Stimulated activated CD4-positive, alpha-beta T cell treated with anti-CD3 and anti-CD28 coated beads, Interleukin-1b, Interleukin-23, amount 100 ng/mL, for 48 hours (primary cell): ENCODE measurements around the gene UXS1.

Experiments
- DNase-seq: peaks from one replicate; pipeline ENCODE4 v3.0.0-alpha.2; 2020

The UXS1 gene

GRCh38 chr2:106129150-106129549, 65.0 kb downstream of the UXS1 start:
- no peak for DNase-seq

DNA sequence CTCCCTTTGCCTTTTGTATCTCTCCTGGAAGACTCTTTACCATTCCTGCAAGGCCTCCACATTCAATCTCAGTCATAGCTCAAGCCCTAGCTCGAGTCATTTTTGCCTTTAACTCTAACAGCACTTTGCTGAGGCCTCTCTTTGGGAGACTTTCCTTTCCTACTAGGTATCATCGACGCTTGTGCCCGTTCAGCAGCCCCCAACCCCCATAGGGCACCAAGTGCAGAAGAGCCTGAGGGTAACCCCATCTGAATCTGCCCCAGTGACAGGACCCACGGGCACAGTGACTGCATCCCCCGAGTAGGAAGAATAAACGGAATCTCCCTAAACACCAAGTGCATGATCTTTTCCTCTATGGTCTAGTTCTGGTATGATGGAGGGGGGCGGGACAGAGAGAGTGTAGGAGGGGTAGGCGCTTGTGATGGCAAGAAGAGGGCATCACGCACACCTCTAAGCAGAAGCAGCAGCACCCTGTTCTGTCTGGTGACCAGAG, 66.3 kb downstream of the UXS1 start:
- DNase-seq: no peak

GRCh38 chr2:106127282-106127771, 66.8 kb downstream of the UXS1 start:
- DNase-seq: no peak

- no peak for DNase-seq
Measured at GRCh38 chr2:106126705-106127281, 67.3 kb downstream of the UXS1 start.

DNA sequence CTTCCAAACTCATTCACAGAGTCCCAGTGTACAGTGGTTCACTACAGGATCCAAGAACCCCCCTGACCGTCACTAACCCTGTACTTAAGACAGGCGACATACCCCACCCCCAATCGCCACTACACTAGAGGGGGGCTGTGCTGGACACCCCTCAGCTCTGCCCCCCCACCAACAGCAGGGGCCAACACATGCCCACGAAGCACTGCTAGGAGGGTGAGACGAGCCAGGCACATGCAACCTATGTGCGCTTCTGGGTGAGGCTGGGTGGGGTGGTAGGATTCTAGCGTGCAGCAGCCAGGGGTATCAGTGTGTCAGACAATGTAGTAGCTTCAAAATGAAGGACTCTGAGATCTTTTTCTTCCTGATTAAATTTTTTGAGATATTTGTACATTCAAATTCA, 67.8 kb downstream of the UXS1 start:
- no peak for DNase-seq

- no peak for DNase-seq
Measured at GRCh38 chr2:106124905-106125549, 69.1 kb downstream of the UXS1 start.

GRCh38 chr2:106124106-106124756, 69.9 kb downstream of the UXS1 start:
- DNase-seq: no peak

DNA sequence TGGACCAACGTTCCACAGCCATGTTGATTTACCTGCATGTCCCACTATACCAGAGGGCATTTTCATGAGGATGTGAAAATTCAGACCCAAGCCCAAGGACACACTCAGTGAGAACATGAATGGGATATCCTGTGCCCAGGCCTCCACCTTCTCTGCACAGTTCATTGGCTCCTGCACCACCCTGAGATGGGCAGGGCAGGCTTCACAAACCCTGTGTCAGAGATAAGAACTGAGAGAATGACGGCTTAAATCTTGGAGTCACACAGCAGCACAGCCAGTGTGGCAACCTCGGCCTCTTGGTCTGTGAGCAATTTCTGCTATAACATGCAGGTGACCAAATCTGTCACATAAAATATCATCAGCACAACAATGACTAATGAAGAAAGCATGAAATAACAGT, 71.9 kb downstream of the UXS1 start:
- no peak for DNase-seq

DNA sequence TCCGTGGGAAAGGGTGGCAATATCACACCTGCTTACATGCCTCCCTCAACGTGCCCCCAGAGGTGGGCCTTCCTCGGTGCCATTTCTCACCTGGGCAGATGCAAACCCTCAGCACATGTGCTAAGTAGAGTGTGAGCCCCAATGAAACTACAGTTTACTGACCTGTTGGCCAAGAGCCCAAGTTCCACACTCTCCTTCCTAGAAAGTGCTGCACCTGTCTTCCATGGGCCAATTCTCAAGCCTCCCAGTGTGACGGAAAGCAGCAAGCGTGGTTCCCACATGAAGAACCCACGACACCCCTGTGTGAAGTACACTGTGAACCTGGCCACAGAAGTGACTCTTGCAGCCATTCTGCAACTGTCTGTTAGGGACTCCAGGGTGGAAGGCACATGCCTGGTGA, 73.7 kb downstream of the UXS1 start:
- no peak for DNase-seq

- DNase-seq: no peak
Measured at GRCh38 chr2:106119074-106119473, 75.0 kb downstream of the UXS1 start.

DNA sequence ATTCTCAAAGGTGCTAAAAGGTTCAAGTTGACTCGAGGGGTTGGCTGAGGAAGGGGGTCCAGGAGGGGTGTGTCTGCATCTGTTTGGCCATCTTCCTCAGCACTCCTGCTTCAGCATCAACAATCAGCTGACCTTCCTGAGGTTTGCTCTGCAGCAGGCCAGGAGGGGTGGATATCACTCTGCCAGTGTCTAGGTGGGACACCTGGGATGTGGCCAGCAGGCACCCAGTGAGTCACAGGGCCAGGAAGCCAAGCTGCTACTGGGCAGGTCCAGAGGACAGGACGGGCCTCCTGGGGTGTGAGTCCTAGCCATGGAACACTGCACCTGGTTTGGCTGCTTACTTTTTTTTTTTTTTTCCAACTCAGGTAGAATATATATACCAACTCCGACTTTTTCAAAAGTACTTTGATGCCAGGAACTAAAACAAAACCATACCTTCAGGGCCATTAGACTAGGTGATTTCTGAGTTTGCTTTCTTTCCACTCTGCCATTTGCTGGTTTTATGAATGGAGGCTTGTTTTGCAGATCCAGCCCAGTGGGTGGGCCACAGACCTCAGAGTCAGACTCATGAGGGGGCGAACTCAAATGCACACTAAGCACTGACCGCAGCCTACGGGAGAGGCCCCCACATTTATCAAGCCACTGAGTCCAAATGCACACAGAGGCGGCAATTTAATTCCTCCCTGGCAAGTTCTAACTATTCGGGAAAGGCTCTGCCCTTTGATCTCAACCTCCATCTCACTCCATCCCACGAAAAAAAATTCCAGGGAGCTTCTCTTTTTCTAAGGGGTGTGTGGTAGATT, 76.0 kb downstream of the UXS1 start:
- DNase-seq: no peak

DNA sequence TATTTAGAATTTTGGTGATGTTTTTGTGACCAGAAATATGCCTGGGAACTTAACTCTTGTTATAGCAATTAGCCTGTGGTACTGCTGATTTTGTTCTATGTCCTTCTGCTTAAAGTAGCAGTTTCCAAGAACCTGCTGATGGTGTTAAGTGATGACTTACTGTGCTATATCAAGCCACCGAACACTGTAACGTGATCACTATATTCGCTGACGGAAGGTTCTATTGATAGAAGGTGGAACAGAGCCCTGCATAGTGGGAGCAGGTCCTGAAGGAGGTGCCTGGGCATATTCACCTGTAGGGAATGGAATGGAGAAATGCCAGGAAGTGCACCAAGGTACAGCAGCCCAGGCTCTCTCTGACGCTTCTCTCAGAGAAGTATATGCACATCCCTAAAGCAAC, 76.8 kb downstream of the UXS1 start:
- no peak for DNase-seq

- no peak for DNase-seq
Measured at GRCh38 chr2:106116248-106116647, 77.9 kb downstream of the UXS1 start.

GRCh38 chr2:106115665-106116064, 78.4 kb downstream of the UXS1 start:
- DNase-seq: no peak

DNA sequence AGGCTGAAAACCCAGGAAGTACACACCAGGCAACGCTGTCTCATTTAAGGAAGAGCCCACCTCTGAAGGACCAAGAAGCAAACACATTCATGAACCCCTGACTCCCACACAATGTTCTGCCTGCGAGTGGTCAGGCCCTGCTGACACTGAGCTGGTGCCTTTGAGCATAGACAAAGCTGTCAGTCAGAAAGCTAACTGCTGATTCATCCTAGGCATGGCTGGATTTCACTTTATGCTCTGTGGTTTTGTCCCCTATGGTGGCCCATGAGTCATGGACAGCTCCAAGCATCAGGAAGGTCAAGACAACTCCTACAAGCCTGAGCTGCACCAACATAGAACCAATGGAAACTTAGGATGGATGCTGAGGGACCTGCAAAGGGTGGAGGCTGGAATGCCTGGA, 78.9 kb downstream of the UXS1 start:
- DNase-seq: no peak

- no peak for DNase-seq
Measured at GRCh38 chr2:106114166-106114565, 79.9 kb downstream of the UXS1 start.

GRCh38 chr2:106113361-106113966, 80.6 kb downstream of the UXS1 start:
- DNase-seq: no peak

DNA sequence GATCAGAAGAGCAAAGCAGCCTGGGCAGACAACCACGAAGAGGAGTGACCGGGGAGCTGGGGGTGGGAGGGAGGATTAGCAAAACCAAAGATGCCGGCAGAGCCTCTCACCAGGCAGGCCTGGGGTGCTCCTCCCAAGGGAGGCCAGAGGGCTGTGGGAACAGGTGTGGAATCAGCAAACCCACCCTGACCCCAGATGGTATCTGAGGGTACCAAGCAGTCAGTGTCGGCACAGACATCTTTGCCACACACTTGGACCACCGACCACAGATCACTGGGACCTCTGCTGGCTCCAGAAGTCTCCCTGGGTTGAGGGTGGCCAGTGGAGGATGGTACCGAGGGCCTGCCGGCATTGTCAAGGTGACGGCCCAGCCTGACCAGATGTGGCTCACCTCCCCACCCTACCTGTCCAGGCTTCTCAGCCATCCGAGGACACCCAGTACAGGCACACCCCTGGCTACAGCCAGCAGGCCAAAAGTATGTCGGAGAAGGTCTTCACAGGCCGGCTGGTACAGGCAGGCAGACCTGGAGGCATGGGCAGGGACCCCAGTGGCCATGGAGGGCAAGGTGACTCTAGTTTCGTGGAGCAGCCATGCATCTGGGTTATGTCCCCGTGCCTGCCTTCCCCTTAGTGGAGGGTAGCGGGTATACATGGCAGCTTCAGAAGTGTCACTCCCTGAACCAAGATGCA, 82.1 kb downstream of the UXS1 start:
- DNase-seq: no peak

DNA sequence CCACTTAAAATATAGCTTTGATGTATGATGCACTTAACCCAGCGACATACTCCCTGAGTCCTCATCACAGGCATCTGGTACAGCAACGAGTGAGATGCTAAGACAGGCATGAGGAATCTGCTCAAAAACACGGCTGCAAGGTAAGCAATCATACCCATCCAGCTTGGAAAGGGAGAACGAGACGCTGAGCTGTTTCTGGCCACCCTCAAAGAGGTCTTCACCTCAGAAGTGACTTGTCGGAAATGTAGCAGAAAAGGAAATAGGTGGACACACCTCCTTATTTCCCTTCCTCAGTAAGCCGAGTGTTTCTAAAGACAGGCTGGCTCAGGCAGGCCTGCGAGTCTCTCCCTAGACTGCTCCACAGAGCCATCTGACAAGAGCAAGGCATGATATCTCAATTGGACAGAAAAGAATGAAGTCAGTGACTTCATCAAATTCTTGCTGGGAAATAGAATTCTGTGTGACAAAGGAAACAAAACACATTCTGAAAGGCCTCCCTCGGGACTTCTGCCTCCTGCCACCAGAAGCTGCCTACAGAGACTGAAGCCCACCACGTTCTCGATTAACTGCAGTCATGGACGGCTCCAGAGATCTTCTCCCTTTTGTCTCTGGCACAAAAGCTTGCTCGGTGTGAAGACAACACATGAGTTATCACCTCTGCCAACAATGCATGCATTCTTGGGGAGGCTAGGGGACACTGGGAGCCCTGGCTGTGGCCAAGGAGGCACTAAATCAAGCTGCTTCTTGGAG, 84.3 kb downstream of the UXS1 start:
- DNase-seq: no peak

DNA sequence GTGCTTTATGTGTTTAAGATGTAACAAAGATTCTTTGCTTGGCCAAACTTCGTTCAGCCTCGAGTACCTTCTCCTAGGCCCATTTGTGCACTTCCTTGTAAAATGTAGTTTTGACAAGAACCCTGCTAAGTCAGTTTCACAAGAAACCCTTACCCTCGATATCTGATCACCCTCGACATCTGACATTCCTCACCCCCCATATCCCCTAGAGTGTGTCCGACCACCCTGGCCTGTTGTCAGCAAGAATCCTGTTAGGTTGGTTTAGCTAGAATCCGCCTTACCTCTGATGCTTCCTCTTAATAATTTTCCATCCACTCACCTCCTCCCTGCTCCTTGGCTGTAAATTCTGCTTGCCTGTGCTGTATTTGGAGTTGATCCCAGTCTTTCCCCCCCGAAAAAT, 85.3 kb downstream of the UXS1 start:
- no peak for DNase-seq

DNA sequence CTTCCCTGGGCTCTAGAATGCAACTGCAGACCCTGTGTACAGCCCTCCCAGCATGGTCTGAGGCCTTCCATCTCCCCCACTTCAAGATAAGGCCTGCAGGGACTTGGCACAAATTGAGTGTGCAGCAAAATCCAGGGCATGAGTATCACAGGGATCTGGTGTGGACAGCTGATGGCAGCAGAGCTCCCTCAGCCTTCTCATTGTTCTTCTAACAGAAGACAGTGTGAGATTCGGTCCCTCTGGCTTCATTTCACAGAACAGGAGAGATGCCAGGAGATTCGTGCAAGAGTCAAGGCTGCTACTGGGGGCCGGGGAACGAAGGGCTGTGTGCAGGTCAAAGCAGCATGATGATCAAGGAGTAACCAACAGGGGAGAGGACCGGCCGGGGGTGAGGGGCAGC, 85.8 kb downstream of the UXS1 start:
- DNase-seq: no peak
